Measurements from ENCODE around the gene SCNN1G. TPM values are rescaled to one million over a fixed set of nuclear protein-coding genes. Genes with fewer than 3 reads are reported as not detected.

Gene SCNN1G
- total RNA-seq, 1 donor from 2014 or later = not detected

DNA sequence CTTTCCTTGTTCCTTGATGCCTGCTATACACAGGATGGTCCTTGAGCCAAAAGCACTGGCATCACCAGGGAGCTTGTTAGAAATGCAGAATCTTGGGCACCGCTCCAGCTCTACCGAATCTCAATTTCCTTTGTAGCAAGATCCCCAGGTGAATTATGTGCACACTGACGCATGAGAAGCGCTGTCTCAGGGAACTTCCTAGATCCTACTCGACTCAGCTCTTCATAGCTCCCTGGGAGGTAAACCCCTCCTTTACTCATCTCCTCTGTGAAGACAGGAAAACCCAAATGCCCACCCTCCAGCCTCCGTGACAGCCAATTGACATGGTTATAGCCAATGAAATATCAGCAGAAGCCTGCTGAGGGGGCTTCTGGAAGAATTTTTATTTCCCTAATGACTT, 37.4 kb upstream of the SCNN1G start:
- TF ChIP-seq, protein P1, sequence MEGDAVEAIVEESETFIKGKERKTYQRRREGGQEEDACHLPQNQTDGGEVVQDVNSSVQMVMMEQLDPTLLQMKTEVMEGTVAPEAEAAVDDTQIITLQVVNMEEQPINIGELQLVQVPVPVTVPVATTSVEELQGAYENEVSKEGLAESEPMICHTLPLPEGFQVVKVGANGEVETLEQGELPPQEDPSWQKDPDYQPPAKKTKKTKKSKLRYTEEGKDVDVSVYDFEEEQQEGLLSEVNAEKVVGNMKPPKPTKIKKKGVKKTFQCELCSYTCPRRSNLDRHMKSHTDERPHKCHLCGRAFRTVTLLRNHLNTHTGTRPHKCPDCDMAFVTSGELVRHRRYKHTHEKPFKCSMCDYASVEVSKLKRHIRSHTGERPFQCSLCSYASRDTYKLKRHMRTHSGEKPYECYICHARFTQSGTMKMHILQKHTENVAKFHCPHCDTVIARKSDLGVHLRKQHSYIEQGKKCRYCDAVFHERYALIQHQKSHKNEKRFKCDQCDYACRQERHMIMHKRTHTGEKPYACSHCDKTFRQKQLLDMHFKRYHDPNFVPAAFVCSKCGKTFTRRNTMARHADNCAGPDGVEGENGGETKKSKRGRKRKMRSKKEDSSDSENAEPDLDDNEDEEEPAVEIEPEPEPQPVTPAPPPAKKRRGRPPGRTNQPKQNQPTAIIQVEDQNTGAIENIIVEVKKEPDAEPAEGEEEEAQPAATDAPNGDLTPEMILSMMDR (IDR thresholded peaks at IDR 0.05; ENCODE audit: insufficient read depth, low read length, severe bottlenecking) = no peak
- FAIRE-seq (no peak), DNase-seq (ENCODE audit: low read depth) (peak; percentile 78)
- Histone ChIP-seq H3K27me3 (ENCODE audit: control insufficient read depth, insufficient read depth, low read length) (no peaks in the 10 kb centered on the region), H3K36me3 (ENCODE audit: control insufficient read depth, insufficient read depth, low read length) (no peaks in the 10 kb centered on the region), H3K4me3 (ENCODE audit: low read depth, low read length) (no peak overlapping the region)

- Histone ChIP-seq H3K27me3 (ENCODE audit: control insufficient read depth, insufficient read depth, low read length) (no peaks in the 10 kb centered on the region), H3K36me3 (ENCODE audit: control insufficient read depth, insufficient read depth, low read length) (no peaks in the 10 kb centered on the region), H3K4me3 (ENCODE audit: low read depth, low read length) (no peak overlapping the region)
- no peak for FAIRE-seq
- peak; percentile 93 for DNase-seq (ENCODE audit: low read depth)
- TF ChIP-seq, protein P1 (IDR thresholded peaks at IDR 0.05; ENCODE audit: insufficient read depth, low read length, severe bottlenecking) = no peak
Measured at GRCh38 chr16:23145608-23146007, 36.9 kb upstream of the SCNN1G start.

- DNase-seq (ENCODE audit: low read depth) = peak; percentile 33
- no peak for FAIRE-seq
- H3K4me3 ChIP-seq (ENCODE audit: low read depth, low read length) = peak overlapping the region; percentile 72
Measured at GRCh38 chr16:23146877-23147601, 35.5 kb upstream of the SCNN1G start.

DNA sequence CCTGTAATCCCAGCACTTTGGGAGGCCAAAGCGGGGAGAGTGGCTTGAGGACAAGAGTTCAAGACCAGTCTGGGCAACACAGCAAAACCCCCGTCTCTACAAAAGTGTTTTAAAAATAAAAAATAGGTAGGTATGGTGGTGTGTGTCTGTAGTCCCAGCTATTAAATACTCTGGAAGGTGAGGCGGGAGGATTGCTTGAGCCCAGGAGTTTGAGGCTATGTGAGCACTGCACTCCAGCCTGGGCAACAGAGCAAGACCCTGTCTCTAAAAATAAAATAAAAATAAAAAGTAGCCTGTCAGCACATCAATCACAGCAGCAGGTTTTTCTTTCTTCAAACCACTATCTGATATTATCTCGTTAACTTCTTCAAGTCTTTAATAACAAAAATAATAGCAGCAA, 34.9 kb upstream of the SCNN1G start:
- FAIRE-seq (no peak), DNase-seq (ENCODE audit: low read depth) (no peak)
- Histone ChIP-seq H3K4me3 (ENCODE audit: low read depth, low read length) (peak overlapping the region; percentile 72), H3K36me3 (ENCODE audit: control insufficient read depth, insufficient read depth, low read length) (no peaks in the 10 kb centered on the region), H3K27me3 (ENCODE audit: control insufficient read depth, insufficient read depth, low read length) (no peaks in the 10 kb centered on the region)
- TF ChIP-seq, protein P1 (IDR thresholded peaks at IDR 0.05; ENCODE audit: insufficient read depth, low read length, severe bottlenecking) = no peak

More at GRCh38 chr16:23146877-23147601, 35.5 kb upstream of the SCNN1G start:
- Histone ChIP-seq H3K27me3 (ENCODE audit: control insufficient read depth, insufficient read depth, low read length) (no peaks in the 10 kb centered on the region), H3K36me3 (ENCODE audit: control insufficient read depth, insufficient read depth, low read length) (no peaks in the 10 kb centered on the region)
- TF ChIP-seq, protein P1 (IDR thresholded peaks at IDR 0.05; ENCODE audit: insufficient read depth, low read length, severe bottlenecking) = no peak

- Histone ChIP-seq H3K4me3 (ENCODE audit: low read depth, low read length) (peak overlapping the region; percentile 72), H3K27me3 (ENCODE audit: control insufficient read depth, insufficient read depth, low read length) (no peaks in the 10 kb centered on the region), H3K36me3 (ENCODE audit: control insufficient read depth, insufficient read depth, low read length) (no peaks in the 10 kb centered on the region)
- peak; percentile 47 for DNase-seq (ENCODE audit: low read depth)
- TF ChIP-seq, protein P1 (IDR thresholded peaks at IDR 0.05; ENCODE audit: insufficient read depth, low read length, severe bottlenecking) = no peak
- no peak for FAIRE-seq
Measured at GRCh38 chr16:23148166-23148512, 34.4 kb upstream of the SCNN1G start.
